Germinal center (tissue), 1 donor: ENCODE data around the gene SPATA20.

ENCODE experiments used
- DNase-seq: peaks from one replicate; pipeline ENCODE4 v3.0.0; 2012; ENCODE audit warnings: mixed read lengths, low spot score

Gene SPATA20

GRCh38 chr17:50602836-50603235, 55.9 kb downstream of the SPATA20 start:
- DNase-seq: no peak

- peak; percentile 40 for DNase-seq
Observed at GRCh38 chr17:50603340-50603739, 56.4 kb downstream of the SPATA20 start.

- no peak for DNase-seq
Observed at GRCh38 chr17:50604513-50604912, 57.5 kb downstream of the SPATA20 start.

GRCh38 chr17:50605429-50605828, 58.5 kb downstream of the SPATA20 start:
- DNase-seq: no peak
